WTC11 (cell line): ENCODE data around the gene TP63. TPM values are rescaled to one million over a fixed set of nuclear protein-coding genes. Genes with fewer than 3 reads are reported as not detected.

Source experiments
- ATAC-seq: fragments of 200-7000 bp; cut with Tn5 transposase; 2 replicates; pipeline ENCODE4 v1.10.0; 2021; ENCODE audit warnings: mild to moderate bottlenecking, moderate library complexity
- CTCF ChIA-PET: fragments of 300-600 bp; sonication (Branson Sonifier 250); formaldehyde crosslinking; loops from one replicate; lab custom pipeline; 2021; ENCODE audit warnings: antibody characterized with exemption; lab: Charles Lee
- POLR2A ChIA-PET: fragments of 350-600 bp; sonication (Branson Sonifier 250); formaldehyde crosslinking; loops from one replicate; lab custom pipeline; 2021; ENCODE audit warnings: antibody characterized with exemption; lab: Charles Lee
- DNase-seq: peaks from one replicate; pipeline ENCODE4 v3.0.0; 2021; ENCODE audit warnings: low spot score
- H3K27ac Mint-ChIP-seq: 2 replicates; pipeline ENCODE4 v1.8.0; 2021; ENCODE audit warnings: mixed read lengths
- H3K27me3 Mint-ChIP-seq: 2 replicates; pipeline ENCODE4 v1.8.0; 2021; ENCODE audit warnings: low read depth, mild to moderate bottlenecking, moderate library complexity, mixed read lengths
- H3K36me3 Mint-ChIP-seq: 2 replicates; pipeline ENCODE4 v1.8.0; 2021; ENCODE audit warnings: mixed read lengths
- H3K4me1 Mint-ChIP-seq: 2 replicates; pipeline ENCODE4 v1.8.0; 2022; ENCODE audit warnings: mixed read lengths
- H3K4me3 Mint-ChIP-seq: 2 replicates; pipeline ENCODE4 v1.8.0; 2021; ENCODE audit warnings: mild to moderate bottlenecking, moderate library complexity, mixed read lengths
- H3K9me3 Mint-ChIP-seq: 2 replicates; pipeline ENCODE4 v1.8.0; 2021; ENCODE audit warnings: mixed read lengths
- ARID4B ChIP-seq: sonication (generic); formaldehyde crosslinking; IDR thresholded peaks from 2 replicates; pipeline ENCODE4 v1.8.0; 2023; ENCODE audit warnings: missing genetic modification reagents, mild to moderate bottlenecking, borderline replicate concordance
- ATF1 ChIP-seq: sonication (generic); formaldehyde crosslinking; IDR thresholded peaks from 2 replicates; pipeline ENCODE4 v1.8.1; 2023; ENCODE audit warnings: mild to moderate bottlenecking, moderate library complexity, missing genetic modification reagents
- FOXJ3 ChIP-seq: sonication (generic); formaldehyde crosslinking; IDR thresholded peaks from 2 replicates; pipeline ENCODE4 v1.9.0; 2021; ENCODE audit warnings: missing genetic modification reagents, mild to moderate bottlenecking, borderline replicate concordance
- GRHL2 ChIP-seq: fragments of 250-450 bp; sonication (Bioruptor Pico); IDR thresholded peaks from 2 replicates; pipeline ENCODE4 v1.8.0; 2022; ENCODE audit warnings: mild to moderate bottlenecking, moderate library complexity; ENCODE audit not compliant: insufficient replicate concordance, severe bottlenecking
- JAZF1 ChIP-seq: fragments of 250-450 bp; sonication (Bioruptor Pico); IDR thresholded peaks from 2 replicates; pipeline ENCODE4 v1.9.0; 2021; ENCODE audit warnings: moderate library complexity, mild to moderate bottlenecking, inconsistent platforms
- NFYB ChIP-seq: sonication (generic); formaldehyde crosslinking; conservative IDR thresholded peaks from 2 replicates; pipeline ENCODE4 v1.8.0; 2022; ENCODE audit warnings: low read depth, missing genetic modification reagents
- SMAD4 ChIP-seq: sonication (generic); formaldehyde crosslinking; IDR thresholded peaks from 2 replicates; pipeline ENCODE4 v1.8.0; 2022; ENCODE audit warnings: mild to moderate bottlenecking, missing genetic modification reagents
- TCF7 ChIP-seq: sonication (generic); formaldehyde crosslinking; IDR thresholded peaks from 2 replicates; pipeline ENCODE4 v1.8.0; 2022; ENCODE audit warnings: mild to moderate bottlenecking, low read depth, missing genetic modification reagents, moderate library complexity
- ZNF416 ChIP-seq: fragments of 250-450 bp; sonication (Bioruptor Pico); IDR thresholded peaks from 2 replicates; pipeline ENCODE4 v1.9.0; 2021; ENCODE audit warnings: mild to moderate bottlenecking, inconsistent platforms
- total RNA-seq: library from RNA; stranded (reverse); gene quantifications from 3 replicates; pipeline ENCODE4 v1.2.3, GENCODE V29; 2021
- TF ChIP-seq, protein P1 (sequence below): sonication (generic); formaldehyde crosslinking; IDR thresholded peaks from 2 replicates; pipeline ENCODE4 v1.8.1; 2022; ENCODE audit warnings: missing genetic modification reagents, borderline replicate concordance
- TF ChIP-seq, protein P2 (sequence below): sonication (generic); formaldehyde crosslinking; IDR thresholded peaks from 2 replicates; pipeline ENCODE4 v1.8.1; 2023; ENCODE audit warnings: mild to moderate bottlenecking, missing genetic modification reagents, moderate library complexity
- TF ChIP-seq, protein P3 (sequence below): sonication (generic); formaldehyde crosslinking; conservative IDR thresholded peaks from 2 replicates; pipeline ENCODE4 v1.8.1; 2023; ENCODE audit warnings: mild to moderate bottlenecking, low read depth, missing genetic modification reagents, moderate library complexity

The TP63 gene
- total RNA-seq, 1 experiment from 2014 or later: 0.09 TPM

DNA sequence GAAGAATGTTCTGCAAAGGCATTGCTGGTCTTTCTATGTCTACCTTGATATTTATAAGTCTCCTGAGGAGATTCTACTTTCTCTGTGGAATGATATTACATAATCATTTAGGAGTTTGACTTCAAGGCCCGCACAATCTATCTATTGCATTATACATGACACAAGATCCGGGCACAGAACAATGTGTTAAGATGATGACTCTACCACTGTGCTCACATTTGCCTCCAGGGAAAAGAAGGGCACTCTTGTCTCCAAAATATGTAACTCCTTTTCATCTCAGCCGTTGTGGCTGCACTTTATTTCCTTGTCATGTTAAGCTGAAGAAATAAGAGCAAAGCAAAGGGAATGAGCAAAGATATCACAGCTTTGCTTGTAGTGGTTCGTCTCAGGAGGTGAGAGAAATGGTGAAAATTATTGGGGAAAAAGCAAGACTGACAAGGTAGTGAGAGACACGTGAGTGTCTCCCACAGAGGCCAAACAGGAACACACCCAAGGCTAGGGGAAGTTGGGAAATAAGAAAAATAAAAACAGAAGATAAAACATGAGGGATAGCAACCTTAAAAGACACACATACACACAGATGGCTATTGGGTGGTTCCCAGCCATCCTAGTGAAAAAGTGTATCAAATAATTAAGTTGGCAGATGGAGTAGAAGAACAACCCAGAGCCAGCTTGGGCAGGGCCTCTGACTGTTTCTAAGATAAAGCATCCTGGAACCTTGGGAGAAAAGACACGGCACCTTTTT, 305.2 kb downstream of the TP63 start (continued):
- TF ChIP-seq ATF1 (CRISPR knock-in tag) (no peak), ZNF416 (no peak), JAZF1 (no peak), SMAD4 (CRISPR knock-in tag) (no peak), FOXJ3 (no peak)
- TF ChIP-seq, protein P1, sequence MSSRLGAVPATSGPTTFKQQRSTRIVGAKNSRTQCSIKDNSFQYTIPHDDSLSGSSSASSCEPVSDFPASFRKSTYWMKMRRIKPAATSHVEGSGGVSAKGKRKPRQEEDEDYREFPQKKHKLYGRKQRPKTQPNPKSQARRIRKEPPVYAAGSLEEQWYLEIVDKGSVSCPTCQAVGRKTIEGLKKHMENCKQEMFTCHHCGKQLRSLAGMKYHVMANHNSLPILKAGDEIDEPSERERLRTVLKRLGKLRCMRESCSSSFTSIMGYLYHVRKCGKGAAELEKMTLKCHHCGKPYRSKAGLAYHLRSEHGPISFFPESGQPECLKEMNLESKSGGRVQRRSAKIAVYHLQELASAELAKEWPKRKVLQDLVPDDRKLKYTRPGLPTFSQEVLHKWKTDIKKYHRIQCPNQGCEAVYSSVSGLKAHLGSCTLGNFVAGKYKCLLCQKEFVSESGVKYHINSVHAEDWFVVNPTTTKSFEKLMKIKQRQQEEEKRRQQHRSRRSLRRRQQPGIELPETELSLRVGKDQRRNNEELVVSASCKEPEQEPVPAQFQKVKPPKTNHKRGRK (CRISPR knock-in tag): no peak

GRCh38 chr3:189937302-189938127, 306.3 kb downstream of the TP63 start:
- Mint-ChIP-seq H3K27ac (no peak overlapping the region), H3K36me3 (no peaks in the 10 kb centered on the region), H3K9me3 (peaks cover 18% of the 10 kb centered on the region), H3K4me3 (no peak overlapping the region), H3K4me1 (no peaks in the 10 kb centered on the region), H3K27me3 (no peaks in the 10 kb centered on the region)
- TF ChIP-seq GRHL2: no peak
- TF ChIP-seq NFYB (CRISPR knock-in tag): no peak
- TF ChIP-seq, protein P2, sequence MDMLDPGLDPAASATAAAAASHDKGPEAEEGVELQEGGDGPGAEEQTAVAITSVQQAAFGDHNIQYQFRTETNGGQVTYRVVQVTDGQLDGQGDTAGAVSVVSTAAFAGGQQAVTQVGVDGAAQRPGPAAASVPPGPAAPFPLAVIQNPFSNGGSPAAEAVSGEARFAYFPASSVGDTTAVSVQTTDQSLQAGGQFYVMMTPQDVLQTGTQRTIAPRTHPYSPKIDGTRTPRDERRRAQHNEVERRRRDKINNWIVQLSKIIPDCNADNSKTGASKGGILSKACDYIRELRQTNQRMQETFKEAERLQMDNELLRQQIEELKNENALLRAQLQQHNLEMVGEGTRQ (CRISPR knock-in tag): no peak
- TF ChIP-seq, protein P3, sequence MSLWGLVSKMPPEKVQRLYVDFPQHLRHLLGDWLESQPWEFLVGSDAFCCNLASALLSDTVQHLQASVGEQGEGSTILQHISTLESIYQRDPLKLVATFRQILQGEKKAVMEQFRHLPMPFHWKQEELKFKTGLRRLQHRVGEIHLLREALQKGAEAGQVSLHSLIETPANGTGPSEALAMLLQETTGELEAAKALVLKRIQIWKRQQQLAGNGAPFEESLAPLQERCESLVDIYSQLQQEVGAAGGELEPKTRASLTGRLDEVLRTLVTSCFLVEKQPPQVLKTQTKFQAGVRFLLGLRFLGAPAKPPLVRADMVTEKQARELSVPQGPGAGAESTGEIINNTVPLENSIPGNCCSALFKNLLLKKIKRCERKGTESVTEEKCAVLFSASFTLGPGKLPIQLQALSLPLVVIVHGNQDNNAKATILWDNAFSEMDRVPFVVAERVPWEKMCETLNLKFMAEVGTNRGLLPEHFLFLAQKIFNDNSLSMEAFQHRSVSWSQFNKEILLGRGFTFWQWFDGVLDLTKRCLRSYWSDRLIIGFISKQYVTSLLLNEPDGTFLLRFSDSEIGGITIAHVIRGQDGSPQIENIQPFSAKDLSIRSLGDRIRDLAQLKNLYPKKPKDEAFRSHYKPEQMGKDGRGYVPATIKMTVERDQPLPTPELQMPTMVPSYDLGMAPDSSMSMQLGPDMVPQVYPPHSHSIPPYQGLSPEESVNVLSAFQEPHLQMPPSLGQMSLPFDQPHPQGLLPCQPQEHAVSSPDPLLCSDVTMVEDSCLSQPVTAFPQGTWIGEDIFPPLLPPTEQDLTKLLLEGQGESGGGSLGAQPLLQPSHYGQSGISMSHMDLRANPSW: no peak
- no peak for TF ChIP-seq ARID4B
- no peak for TF ChIP-seq TCF7 (CRISPR knock-in tag)
- ChIA-PET CTCF (no interaction called here), POLR2A (no interaction called here)
- ATAC-seq (peak; percentile 69), DNase-seq (no peak)
